Stimulated activated CD8-positive, alpha-beta memory T cell treated with anti-CD3 and anti-CD28 coated beads, Interleukin-7, amount 100 ng/mL, for 48 hours (primary cell): ENCODE results near the gene BRD4.
A peak's percentile ranks its signal among the peaks of the same experiment; 100 is the strongest.

Source experiments
- DNase-seq, 2 donors: peaks; one replicate each; pipeline ENCODE4 v3.0.0-alpha.2; 2020; ENCODE audit warnings: low read depth in 1 of 2; ENCODE audit errors: extremely low read depth in 1 of 2

BRD4 gene

GRCh38 chr19:15316498-15316897, 15.8 kb downstream of the BRD4 start:
- no peak for DNase-seq

- no peak for DNase-seq
Measured at GRCh38 chr19:15315101-15315500, 17.2 kb downstream of the BRD4 start.

- no peak for DNase-seq
Measured at GRCh38 chr19:15313649-15314279, 18.6 kb downstream of the BRD4 start.

- no peak for DNase-seq
Measured at GRCh38 chr19:15307169-15307568, 25.2 kb downstream of the BRD4 start.

GRCh38 chr19:15305582-15306334, 26.6 kb downstream of the BRD4 start:
- no peak for DNase-seq

- DNase-seq, result peak in 1 of 2 donors; percentile 58
Measured at GRCh38 chr19:15304140-15304705, 28.1 kb downstream of the BRD4 start.

- no peak for DNase-seq
Measured at GRCh38 chr19:15303105-15303780, 29.1 kb downstream of the BRD4 start.

- no peak for DNase-seq
Measured at GRCh38 chr19:15300533-15301197, 31.7 kb downstream of the BRD4 start.

GRCh38 chr19:15299568-15300409, 32.5 kb downstream of the BRD4 start:
- DNase-seq, result no peak

GRCh38 chr19:15298847-15299567, 33.3 kb downstream of the BRD4 start:
- DNase-seq, result no peak

- no peak for DNase-seq
Measured at GRCh38 chr19:15297416-15298224, 34.7 kb downstream of the BRD4 start.

- DNase-seq, result no peak
Measured at GRCh38 chr19:15296841-15297415, 35.4 kb downstream of the BRD4 start.

GRCh38 chr19:15296353-15296752, 36.0 kb downstream of the BRD4 start:
- no peak for DNase-seq

GRCh38 chr19:15294561-15294990, 37.8 kb downstream of the BRD4 start:
- DNase-seq, result no peak

- no peak for DNase-seq
Measured at GRCh38 chr19:15293781-15294491, 38.4 kb downstream of the BRD4 start.

GRCh38 chr19:15292847-15293582, 39.3 kb downstream of the BRD4 start:
- no peak for DNase-seq

GRCh38 chr19:15292140-15292539, 40.2 kb downstream of the BRD4 start:
- no peak for DNase-seq
